H9 (cell line): ENCODE measurements around the gene NOS3. TPM values are rescaled to one million over a fixed set of nuclear protein-coding genes. Genes with fewer than 3 reads are reported as not detected.

Source experiments
- DNase-seq: peaks from one replicate; pipeline ENCODE4 v3.0.0-alpha.2; 2017
- H2AFZ ChIP-seq: one replicate; pipeline ENCODE4 v1.6.1; 2013; ENCODE audit warnings: mild to moderate bottlenecking, low read length, control low read depth, moderate library complexity
- H2AK5ac ChIP-seq: 2 replicates; pipeline ENCODE4 v1.6.1; 2013; ENCODE audit warnings: low read length, control low read depth, mixed read lengths; ENCODE audit not compliant: insufficient read length
- H2BK120ac ChIP-seq: one replicate; pipeline ENCODE4 v1.6.1; 2013; ENCODE audit warnings: low read depth, mild to moderate bottlenecking, low read length, control low read depth, inconsistent platforms; ENCODE audit not compliant: poor library complexity, severe bottlenecking
- H2BK12ac ChIP-seq: 2 replicates; pipeline ENCODE4 v1.6.1; 2013; ENCODE audit warnings: low read length, control low read depth, mixed read lengths, low read depth; ENCODE audit not compliant: insufficient read length
- H2BK15ac ChIP-seq: 2 replicates; pipeline ENCODE4 v1.6.1; 2013; ENCODE audit warnings: low read depth, low read length, control low read depth
- H2BK20ac ChIP-seq: one replicate; pipeline ENCODE4 v1.6.1; 2013; ENCODE audit warnings: low read depth, mild to moderate bottlenecking, low read length, control low read depth, inconsistent platforms; ENCODE audit not compliant: poor library complexity, severe bottlenecking
- H2BK5ac ChIP-seq: 2 replicates; pipeline ENCODE4 v1.6.1; 2013; ENCODE audit warnings: low read length, control low read depth, mixed read lengths; ENCODE audit not compliant: insufficient read length
- H3K14ac ChIP-seq: 2 replicates; pipeline ENCODE4 v1.6.1; 2013; ENCODE audit warnings: low read length, control low read depth; ENCODE audit not compliant: insufficient read depth
- H3K18ac ChIP-seq: 2 replicates; pipeline ENCODE4 v1.6.1; 2013; ENCODE audit warnings: low read depth, mild to moderate bottlenecking, mixed read lengths, low read length, control low read depth; ENCODE audit not compliant: insufficient read length
- H3K23ac ChIP-seq: 2 replicates; pipeline ENCODE4 v1.6.1; 2013; ENCODE audit warnings: low read length, control low read depth, mixed read lengths, low read depth; ENCODE audit not compliant: insufficient read length
- H3K23me2 ChIP-seq: 2 replicates; pipeline ENCODE4 v1.6.1; 2013; ENCODE audit warnings: low read depth, mild to moderate bottlenecking, mixed read lengths, low read length, control low read depth; ENCODE audit not compliant: insufficient read length, poor library complexity, severe bottlenecking
- H3K27ac ChIP-seq: 2 replicates; pipeline ENCODE4 v1.5.1; 2013; ENCODE audit warnings: low read length, control low read depth, mixed read lengths, low read depth; ENCODE audit not compliant: insufficient read length
- H3K27me3 ChIP-seq: 2 replicates; pipeline ENCODE4 v1.6.1; 2013; ENCODE audit warnings: low read length, control low read depth, inconsistent platforms; ENCODE audit not compliant: insufficient read depth
- H3K4ac ChIP-seq: 2 replicates; pipeline ENCODE4 v1.6.1; 2013; ENCODE audit warnings: low read depth, mild to moderate bottlenecking, control low read depth, inconsistent platforms, low read length, moderate library complexity
- H3K4me1 ChIP-seq: 2 replicates; pipeline ENCODE4 v1.6.1; 2013; ENCODE audit warnings: low read length, control low read depth, inconsistent platforms; ENCODE audit not compliant: insufficient read depth
- H3K4me2 ChIP-seq: 2 replicates; pipeline ENCODE4 v1.6.1; 2013; ENCODE audit warnings: low read length, control low read depth, mixed read lengths; ENCODE audit not compliant: insufficient read length, insufficient read depth
- H3K56ac ChIP-seq: 2 replicates; pipeline ENCODE4 v1.6.1; 2013; ENCODE audit warnings: low read depth, mild to moderate bottlenecking, mixed read lengths, low read length, control low read depth; ENCODE audit not compliant: insufficient read length
- H3K79me1 ChIP-seq: 2 replicates; pipeline ENCODE4 v1.6.1; 2013; ENCODE audit warnings: low read depth, mild to moderate bottlenecking, moderate library complexity, low read length, control low read depth, inconsistent platforms; ENCODE audit not compliant: insufficient read depth, poor library complexity, severe bottlenecking
- H3K79me2 ChIP-seq: 2 replicates; pipeline ENCODE4 v1.6.1; 2013; ENCODE audit warnings: low read length, control low read depth, inconsistent platforms; ENCODE audit not compliant: insufficient read depth
- H3K9ac ChIP-seq: 2 replicates; pipeline ENCODE4 v1.6.1; 2013; ENCODE audit warnings: low read length, control low read depth, mixed read lengths; ENCODE audit not compliant: insufficient read length; ENCODE audit errors: extremely low read depth
- H3K9me3 ChIP-seq: one replicate; pipeline ENCODE4 v1.6.1; 2013; ENCODE audit warnings: low read depth, low read length, inconsistent platforms; ENCODE audit not compliant: control insufficient read depth
- H3T11ph ChIP-seq: one replicate; pipeline ENCODE4 v1.6.1; 2013; ENCODE audit warnings: mild to moderate bottlenecking, low read length, control low read depth, inconsistent platforms
- H4K20me1 ChIP-seq: one replicate; pipeline ENCODE4 v1.6.1; 2013; ENCODE audit not compliant: control insufficient read depth, insufficient read length, insufficient read depth
- H4K5ac ChIP-seq: 2 replicates; pipeline ENCODE4 v1.6.1; 2013; ENCODE audit warnings: low read depth, mild to moderate bottlenecking, mixed read lengths, low read length, control low read depth; ENCODE audit not compliant: insufficient read length
- H4K8ac ChIP-seq: replicated peaks from 2 replicates; pipeline ENCODE4 v1.6.1; 2013; ENCODE audit warnings: low read length, control low read depth, mixed read lengths, low read depth; ENCODE audit not compliant: insufficient read length
- H4K91ac ChIP-seq: 2 replicates; pipeline ENCODE4 v1.6.1; 2013; ENCODE audit warnings: low read depth, mild to moderate bottlenecking, moderate library complexity, mixed read lengths, low read length, control low read depth; ENCODE audit not compliant: insufficient read length
- H3K27ac Mint-ChIP-seq, 3 experiments: 2 replicates in 2 of 3; 3 replicates in 1 of 3; pipeline ENCODE4 v1.8.0; 2020 to 2021; ENCODE audit warnings: mixed read lengths in 3 of 3, mild to moderate bottlenecking in 1 of 3, moderate library complexity in 1 of 3
- H3K27me3 Mint-ChIP-seq: 2 replicates; pipeline ENCODE4 v1.8.0; 2021; ENCODE audit warnings: low read depth, mild to moderate bottlenecking, moderate library complexity, mixed read lengths
- H3K36me3 Mint-ChIP-seq, 3 experiments: 2 replicates in 2 of 3; 3 replicates in 1 of 3; pipeline ENCODE4 v1.8.0; 2020 to 2021; ENCODE audit warnings: low read depth in 3 of 3, mixed read lengths in 3 of 3; ENCODE audit not compliant: insufficient read depth in 1 of 3
- H3K4me1 Mint-ChIP-seq, 2 experiments: 2 replicates each; pipeline ENCODE4 v1.8.0; 2020; ENCODE audit warnings: mixed read lengths in 2 of 2
- H3K4me3 Mint-ChIP-seq, 2 experiments: 2 replicates in 1 of 2; 3 replicates in 1 of 2; pipeline ENCODE4 v1.8.0; 2020 to 2021; ENCODE audit warnings: mild to moderate bottlenecking in 2 of 2, mixed read lengths in 2 of 2, moderate library complexity in 1 of 2
- H3K9me3 Mint-ChIP-seq, 2 experiments: 2 replicates in 1 of 2; 3 replicates in 1 of 2; pipeline ENCODE4 v1.8.0; 2020; ENCODE audit warnings: mild to moderate bottlenecking in 2 of 2, mixed read lengths in 2 of 2, moderate library complexity in 1 of 2
- CTCF ChIP-seq: fragments of 200-600 bp; sonication (generic); conservative IDR thresholded peaks from 3 replicates; pipeline ENCODE4 v1.8.0; 2021; ENCODE audit warnings: antibody characterized with exemption, mild to moderate bottlenecking
- WGBS: extraction: QIAGEN DNeasy Blood & Tissue Kit; methylation state at CpG from one replicate; pipeline ENCODE4 v1.1.7; 2013; ENCODE audit warnings: missing lambda C conversion rate, low lambda C conversion rate, mixed read lengths; ENCODE audit not compliant: insufficient read length; ENCODE audit errors: extremely low coverage; 5-methylcytosine and 5-hydroxymethylcytosine counted together
- total RNA-seq: library from RNA; stranded (reverse); gene quantifications from 2 replicates; pipeline ENCODE4 v1.2.1, GENCODE V29; 2021

The NOS3 gene
- total RNA-seq, 1 experiment from 2014 or later = 4.5 TPM

- H4K8ac ChIP-seq = no peak overlapping the region
- H2BK15ac ChIP-seq = no peak overlapping the region
- no peaks in the 10 kb centered on the region for H3K79me2 ChIP-seq
- H3K4me1 Mint-ChIP-seq = peaks cover 0 to 7% of the 10 kb centered on the region in 2 experiments; a peak in 1 of 4 replicates
- no peak for TF ChIP-seq CTCF
- WGBS = no CpG with 5 or more reads among the region's 13 CpGs
- no peak overlapping the region for H3K27ac ChIP-seq
- H3K27ac Mint-ChIP-seq = no peak overlapping the region; a peak in 1 of 7 replicates
- no peak overlapping the region for H3K9ac ChIP-seq
- H3K23ac ChIP-seq = no peak overlapping the region
- no peak overlapping the region for H4K91ac ChIP-seq
- H3K9me3 ChIP-seq = no peaks in the 10 kb centered on the region
- no peak overlapping the region for H2BK20ac ChIP-seq
- H2AK5ac ChIP-seq = no peak overlapping the region
- H2BK5ac ChIP-seq = no peak overlapping the region
- H3K4me2 ChIP-seq = no peak overlapping the region
- no peak overlapping the region for H3K4me3 Mint-ChIP-seq
- peaks cover 4% of the 10 kb centered on the region for H3K23me2 ChIP-seq
- no peak for DNase-seq
- H3K14ac ChIP-seq = no peak overlapping the region; the same call in 1 of the 2 replicates
- H3K27me3 ChIP-seq = no peaks in the 10 kb centered on the region
- no peak overlapping the region for H3K56ac ChIP-seq
- H3K9me3 Mint-ChIP-seq = no peaks in the 10 kb centered on the region
- H2BK120ac ChIP-seq = no peak overlapping the region
- no peak overlapping the region for H3K18ac ChIP-seq
- no peak overlapping the region for H2AFZ ChIP-seq
- H3K27me3 Mint-ChIP-seq = peaks cover 1% of the 10 kb centered on the region
- no peaks in the 10 kb centered on the region; the same call in 1 of the 2 replicates for H3K4me1 ChIP-seq
- H4K20me1 ChIP-seq = no peaks in the 10 kb centered on the region
- no peak overlapping the region for H2BK12ac ChIP-seq
- peaks cover 0 to 2% (median 0%) of the 10 kb centered on the region in 3 experiments; a peak in 1 of 7 replicates for H3K36me3 Mint-ChIP-seq
- H3K79me1 ChIP-seq = no peaks in the 10 kb centered on the region
- H3K4ac ChIP-seq = no peak overlapping the region
- H3T11ph ChIP-seq = no peak overlapping the region
- H4K5ac ChIP-seq = no peak overlapping the region
These were observed 10.2 kb downstream of the NOS3 start for GRCh38 chr7:151000897-151001495.
